H1 (cell line): Measurements from ENCODE around the gene DBX2. TPM values are rescaled to one million over a fixed set of nuclear protein-coding genes. Genes with fewer than 3 reads are reported as not detected.

Source experiments
- CTCF ChIA-PET: fragments of 300-600 bp; sonication (Branson Sonifier 250); formaldehyde crosslinking; loops from one replicate; lab custom pipeline; 2021; ENCODE audit not compliant: partially characterized antibody; lab: Charles Lee
- POLR2A ChIA-PET: fragments of 300-600 bp; sonication (Branson Sonifier 250); formaldehyde crosslinking; loops from one replicate; lab custom pipeline; 2021; ENCODE audit warnings: inconsistent platforms; ENCODE audit not compliant: partially characterized antibody; lab: Charles Lee
- DNase-seq, 2 experiments: peaks; one replicate each; pipeline versions ENCODE4 v3.0.0 to v3.0.0-alpha.2; 2010 to 2022; ENCODE audit warnings: low spot score in 2 of 2, low read depth in 1 of 2, mixed read lengths in 1 of 2
- FAIRE-seq: peaks from 2 replicates; lab custom pipeline; 2011; peaks lifted over from hg19 to GRCh38; lab: Jason Lieb, UNC
- H2AFZ ChIP-seq: 2 replicates; pipeline ENCODE4 v1.8.1; 2012; ENCODE audit warnings: low read length, inconsistent platforms
- H2AK5ac ChIP-seq: 2 replicates; pipeline ENCODE4 v1.6.1; 2013; ENCODE audit warnings: low read depth, low read length
- H2BK120ac ChIP-seq: replicated peaks from 2 replicates; pipeline ENCODE3; 2013; ENCODE audit warnings: low read depth, low read length, inconsistent platforms
- H2BK12ac ChIP-seq: 2 replicates; pipeline ENCODE4 v1.6.1; 2013; ENCODE audit warnings: low read depth, low read length
- H2BK15ac ChIP-seq: 2 replicates; pipeline ENCODE4 v1.6.1; 2013; ENCODE audit warnings: low read length
- H2BK20ac ChIP-seq: 2 replicates; pipeline ENCODE4 v1.6.1; 2013; ENCODE audit warnings: low read length
- H2BK5ac ChIP-seq: 2 replicates; pipeline ENCODE4 v1.6.1; 2013; ENCODE audit warnings: low read depth, low read length
- H3K14ac ChIP-seq: 2 replicates; pipeline ENCODE4 v1.6.1; 2013; ENCODE audit warnings: inconsistent platforms; ENCODE audit not compliant: insufficient read length
- H3K18ac ChIP-seq: 2 replicates; pipeline ENCODE4 v1.6.1; 2013; ENCODE audit warnings: low read length; ENCODE audit errors: extremely low read depth
- H3K23ac ChIP-seq: 2 replicates; pipeline ENCODE4 v1.6.1; 2013; ENCODE audit warnings: inconsistent platforms; ENCODE audit not compliant: insufficient read length
- H3K23me2 ChIP-seq: 2 replicates; pipeline ENCODE4 v1.6.1; 2013; ENCODE audit warnings: low read depth, low read length
- H3K27ac ChIP-seq: 2 replicates; pipeline ENCODE4 v1.6.1; 2011; ENCODE audit warnings: low read depth, low read length, inconsistent platforms
- H3K27me3 ChIP-seq, 4 experiments: replicated peaks in 1 of 4; 1 replicate in 1 of 4; 2 replicates in 3 of 4; pipeline versions ENCODE4 v1.6.1 to v1.8.1; 2011 to 2013; ENCODE audit warnings: low read length in 3 of 4, mild to moderate bottlenecking in 3 of 4, inconsistent platforms in 2 of 4, mixed read lengths in 2 of 4, moderate library complexity in 1 of 4; ENCODE audit not compliant: control insufficient read depth in 3 of 4, insufficient read depth in 3 of 4; ENCODE audit errors: extremely low read depth in 1 of 4
- H3K36me3 ChIP-seq, 4 experiments: 2 replicates each; pipeline versions ENCODE4 v1.6.1 to v1.8.1; 2011 to 2013; ENCODE audit warnings: mild to moderate bottlenecking in 4 of 4, low read length in 3 of 4, moderate library complexity in 2 of 4, control low read depth in 1 of 4, inconsistent platforms in 1 of 4; ENCODE audit not compliant: insufficient read depth in 4 of 4, control insufficient read depth in 2 of 4
- H3K4ac ChIP-seq: replicated peaks from 2 replicates; pipeline ENCODE3; 2013; ENCODE audit warnings: low read length, low read depth, mixed read lengths, inconsistent platforms; ENCODE audit not compliant: insufficient read length
- H3K4me1 ChIP-seq, 4 experiments: replicated peaks in 1 of 4; 1 replicate in 1 of 4; 2 replicates in 3 of 4; pipeline versions ENCODE4 v1.6.1 to v1.8.1; 2011 to 2013; ENCODE audit warnings: low read length in 3 of 4, inconsistent platforms in 2 of 4, mixed read lengths in 1 of 4; ENCODE audit not compliant: insufficient read depth in 4 of 4, control insufficient read depth in 3 of 4
- H3K4me2 ChIP-seq, 2 experiments: 2 replicates each; pipeline versions ENCODE4 v1.6.1 to v1.8.1; 2011 to 2013; ENCODE audit warnings: low read depth in 2 of 2, low read length in 2 of 2, control low read depth in 1 of 2, inconsistent platforms in 1 of 2, mild to moderate bottlenecking in 1 of 2; ENCODE audit not compliant: insufficient read depth in 1 of 2
- H3K4me3 ChIP-seq, 4 experiments: fragments of 200-600, 300-600 bp in 1 of 4; sonication (generic), shearing (Covaris generic), sonication (Bioruptor Twin) in 1 of 4; 2 replicates each; pipeline versions ENCODE4 v1.5.1 to v1.8.1; 2011 to 2016; ENCODE audit warnings: low read length in 4 of 4, low read depth in 3 of 4, control low read depth in 2 of 4, inconsistent platforms in 2 of 4, mild to moderate bottlenecking in 2 of 4, mixed read lengths in 1 of 4, moderate library complexity in 1 of 4; ENCODE audit not compliant: insufficient read depth in 2 of 4; ENCODE audit errors: extremely low read depth in 1 of 4
- H3K56ac ChIP-seq: replicated peaks from 2 replicates; pipeline ENCODE3; 2013; ENCODE audit warnings: low read depth, mild to moderate bottlenecking, mixed read lengths, low read length, inconsistent platforms; ENCODE audit not compliant: insufficient read length
- H3K79me1 ChIP-seq: 2 replicates; pipeline ENCODE4 v1.6.1; 2013; ENCODE audit warnings: low read depth, low read length, control low read depth
- H3K79me2 ChIP-seq, 2 experiments: 2 replicates each; pipeline versions ENCODE4 v1.6.1 to v1.8.1; 2012 to 2013; ENCODE audit warnings: low read length in 2 of 2, mild to moderate bottlenecking in 2 of 2, inconsistent platforms in 1 of 2; ENCODE audit not compliant: insufficient read depth in 2 of 2, control insufficient read depth in 1 of 2
- H3K9ac ChIP-seq, 4 experiments: replicated peaks in 1 of 4; 1 replicate in 1 of 4; 2 replicates in 3 of 4; pipeline versions ENCODE4 v1.6.1 to v1.8.1; 2011 to 2013; ENCODE audit warnings: low read depth in 3 of 4, low read length in 3 of 4, control low read depth in 2 of 4, mild to moderate bottlenecking in 2 of 4, moderate library complexity in 2 of 4, inconsistent platforms in 1 of 4; ENCODE audit errors: extremely low read depth in 1 of 4
- H3K9me3 ChIP-seq, 2 experiments: 2 replicates each; pipeline versions ENCODE4 v1.6.1 to v1.8.1; 2012 to 2013; ENCODE audit warnings: mild to moderate bottlenecking in 2 of 2, moderate library complexity in 2 of 2, control low read depth in 1 of 2, inconsistent platforms in 1 of 2, low read depth in 1 of 2, low read length in 1 of 2, mixed read lengths in 1 of 2; ENCODE audit not compliant: insufficient read depth in 2 of 2
- H4K20me1 ChIP-seq, 2 experiments: replicated peaks in 1 of 2; 2 replicates each; pipeline versions ENCODE3 to v1.8.1; 2011 to 2013; ENCODE audit warnings: inconsistent platforms in 2 of 2, low read length in 2 of 2, mild to moderate bottlenecking in 1 of 2; ENCODE audit not compliant: insufficient read depth in 2 of 2, control insufficient read depth in 1 of 2
- H4K5ac ChIP-seq: 2 replicates; pipeline ENCODE4 v1.6.1; 2013; ENCODE audit warnings: low read length, low read depth, mixed read lengths, inconsistent platforms; ENCODE audit not compliant: insufficient read length
- H4K8ac ChIP-seq: 2 replicates; pipeline ENCODE4 v1.8.0; 2013; ENCODE audit warnings: mild to moderate bottlenecking, moderate library complexity, low read length, inconsistent platforms; ENCODE audit not compliant: insufficient read depth; ENCODE audit errors: extremely low read depth
- H4K91ac ChIP-seq: replicated peaks from 2 replicates; pipeline ENCODE3; 2013; ENCODE audit warnings: low read length, mixed read lengths, inconsistent platforms; ENCODE audit not compliant: insufficient read length
- ASH2L ChIP-seq: fragments of 200-600, 300-600 bp; sonication (generic); IDR thresholded peaks from one replicate; pipeline ENCODE4 v1.7.1; 2017; ENCODE audit warnings: low read length
- BRCA1 ChIP-seq: IDR thresholded peaks from 2 replicates; pipeline ENCODE4 v1.6.1; 2012; ENCODE audit warnings: low read depth, low read length, improper control_type of control experiment
- CTCF ChIP-seq, 3 experiments: IDR thresholded peaks; 1 replicate in 2 of 3; 2 replicates in 1 of 3; pipeline versions ENCODE4 v1.5.1 to v1.6.1; 2011; ENCODE audit warnings: low read length in 3 of 3, mild to moderate bottlenecking in 3 of 3, inconsistent platforms in 2 of 3, low read depth in 1 of 3, moderate library complexity in 1 of 3; ENCODE audit not compliant: insufficient read depth in 1 of 3; ENCODE audit errors: control extremely low read depth in 1 of 3
- EGR1 ChIP-seq: IDR thresholded peaks from 2 replicates; pipeline ENCODE4 v1.6.1; 2011; ENCODE audit warnings: low read depth, low read length, borderline replicate concordance
- KDM1A ChIP-seq: fragments of 200-600, 300-600 bp; sonication (generic); IDR thresholded peaks from 2 replicates; pipeline ENCODE4 v1.7.1; 2016; ENCODE audit warnings: mild to moderate bottlenecking, low read length, borderline replicate concordance
- MAX ChIP-seq: IDR thresholded peaks from 2 replicates; pipeline ENCODE4 v1.6.1; 2012; ENCODE audit warnings: inconsistent platforms
- POU5F1 ChIP-seq: IDR thresholded peaks from 2 replicates; pipeline ENCODE4 v1.6.1; 2011; ENCODE audit warnings: low read depth, mild to moderate bottlenecking, low read length, moderate library complexity
- RAD21 ChIP-seq, 2 experiments: IDR thresholded peaks in 1 of 2; conservative IDR thresholded peaks in 1 of 2; 2 replicates each; pipeline ENCODE4 v1.6.1; 2011; ENCODE audit warnings: low read depth in 2 of 2, low read length in 2 of 2, improper control_type of control experiment in 1 of 2, inconsistent platforms in 1 of 2, mild to moderate bottlenecking in 1 of 2, moderate library complexity in 1 of 2
- YY1 ChIP-seq: IDR thresholded peaks from 2 replicates; pipeline ENCODE4 v1.6.1; 2011; ENCODE audit warnings: low read depth, mild to moderate bottlenecking, low read length
- WGBS, 2 experiments: shearing (Covaris generic) in 1 of 2; methylation state at CpG; one replicate each; pipeline versions ENCODE4 v1.1.6 to v1.1.7; 2013 to 2015; ENCODE audit warnings: low lambda C conversion rate in 2 of 2, mixed read lengths in 2 of 2, inconsistent platforms in 1 of 2, low coverage in 1 of 2, missing lambda C conversion rate in 1 of 2; ENCODE audit not compliant: insufficient replicate concordance in 2 of 2, insufficient coverage in 1 of 2, insufficient read length in 1 of 2; ENCODE audit errors: extremely low coverage in 1 of 2, missing lambda C conversion rate in 1 of 2; 5-methylcytosine and 5-hydroxymethylcytosine counted together
- polyA plus RNA-seq, 7 experiments: library from polyadenylated mRNA; depleted of rRNA in 3 of 7; stranded (reverse) in 5 of 7; unstranded in 2 of 7; fragments of >200 nt in 5 of 7; fragments of 200-250 nt in 2 of 7; gene quantifications; 1 replicate in 5 of 7; 2 replicates in 1 of 7; 4 replicates in 1 of 7; pipeline versions ENCODE4 v1.2.1 to v1.2.3, GENCODE V29; 2011 to 2013; ENCODE audit warnings: missing spikeins in 2 of 7, mixed read lengths in 2 of 7
- total RNA-seq: library from RNA; stranded (reverse); fragmentation: NEBNext Ultra II Directional; extraction: Animal tissue kit (Norgen Biotek cat#: 25700); gene quantifications from 2 replicates; pipeline ENCODE4 v1.2.1, GENCODE V29; 2021

DBX2 gene
- total and polyA plus RNA-seq, 2 of the 8 experiments (the other 6 are each of a cell fraction or from before 2014, with no cell fraction given) = 0.06 TPM; not detected in 1

GRCh38 chr12:44972746-44973421 is 78.0 kb downstream of the DBX2 start:
- no peaks in the 10 kb centered on the region for H3K9me3 ChIP-seq
- H2BK5ac ChIP-seq = no peak overlapping the region
- no peak overlapping the region for H2AK5ac ChIP-seq
- peak overlapping the region; percentile 87; the same call in 1 of the 2 replicates for H2AFZ ChIP-seq
- DNase-seq (no peak), FAIRE-seq (peak; percentile 73)
- no peak overlapping the region for H2BK15ac ChIP-seq
- H3K56ac ChIP-seq = no peak overlapping the region
- H3K4me2 ChIP-seq = no peak overlapping the region
- 17% methylated on average over 2 of the region's 2 CpGs; no CpG with 5 or more reads in 1 of the 2 experiments for WGBS, 2 experiments
- no peak overlapping the region for H3K4me3 ChIP-seq
- POLR2A ChIA-PET = no interaction called here
- no peak overlapping the region for H3K4ac ChIP-seq
- no peak overlapping the region for H2BK12ac ChIP-seq
- no peak overlapping the region for H4K5ac ChIP-seq
- H3K79me1 ChIP-seq = no peaks in the 10 kb centered on the region
- CTCF ChIA-PET = interaction anchor here (0.6 to 6.5 kb wide), 26 partner anchors 9 to 1167 kb away, joined by 3 to 64 read pairs (median 4); partner anchors contain the start of genes DBX2 and TWF1
- H3K27me3 ChIP-seq = no peaks in the 10 kb centered on the region
- H4K20me1 ChIP-seq = no peaks in the 10 kb centered on the region
- H3K18ac ChIP-seq = no peak overlapping the region
- H2BK20ac ChIP-seq = no peak overlapping the region
- H3K4me1 ChIP-seq = no peaks in the 10 kb centered on the region
- no peaks in the 10 kb centered on the region for H3K79me2 ChIP-seq
- no peak overlapping the region for H3K23ac ChIP-seq
- no peak overlapping the region for H3K27ac ChIP-seq
- H3K9ac ChIP-seq = no peak overlapping the region
- no peak overlapping the region for H2BK120ac ChIP-seq
- no peaks in the 10 kb centered on the region for H3K36me3 ChIP-seq
- no peak overlapping the region for H4K8ac ChIP-seq
- no peak overlapping the region for H3K14ac ChIP-seq
- no peak overlapping the region for H4K91ac ChIP-seq
- no peaks in the 10 kb centered on the region for H3K23me2 ChIP-seq
- TF ChIP-seq BRCA1 = no peak
- TF ChIP-seq CTCF (IDR thresholded peaks at IDR 0.05; ENCODE audit: control extremely low read depth in 1 of 3, insufficient read depth in 1 of 3, low read depth in 1 of 3, low read length in 3 of 3) = peak; percentile 69 to 77 (median 75)
- no peak for TF ChIP-seq KDM1A
- no peak for TF ChIP-seq ASH2L
- peak; percentile 61; the same call in 1 of the 2 replicates for TF ChIP-seq YY1
- TF ChIP-seq EGR1 = no peak
- TF ChIP-seq RAD21 (IDR thresholded peaks at IDR 0.05 in 1 of 2, conservative IDR thresholded peaks at IDR 0.05 in 1 of 2; ENCODE audit: low read depth in 2 of 2, low read length in 2 of 2) = peak; percentile 68 to 71
- no peak for TF ChIP-seq POU5F1
- TF ChIP-seq MAX = no peak
